Transverse colon (tissue), 4 donors: ENCODE results near the gene NRF1.

Experiments used
- EP300 ChIP-seq: sonication (generic); formaldehyde crosslinking; IDR thresholded peaks from one replicate; pipeline ENCODE4 v1.6.1; 2017; ENCODE audit warnings: antibody characterized with exemption, low read depth
- POLR2A ChIP-seq: fragments of 450-650 bp; IDR thresholded peaks from one replicate; pipeline ENCODE4 v1.6.1; 2016; ENCODE audit warnings: antibody characterized with exemption, mild to moderate bottlenecking, moderate library complexity
- POLR2AphosphoS5 ChIP-seq, 3 donors: sonication (generic); formaldehyde crosslinking; IDR thresholded peaks; one replicate each; pipeline ENCODE4 v1.6.1; 2016; ENCODE audit warnings: antibody characterized with exemption in 3 of 3
- TF ChIP-seq, protein P1 (sequence below), 5 experiments: fragments of 200-600 bp in 3 of 5; fragments of 450-650 bp in 2 of 5; sonication (generic) in 3 of 5; IDR thresholded peaks; 1 replicate in 2 of 5; 2 replicates in 3 of 5; pipeline ENCODE4 v1.5.1; 2016 to 2017; ENCODE audit warnings: antibody characterized with exemption in 5 of 5, inconsistent platforms in 3 of 5, mild to moderate bottlenecking in 2 of 5, moderate library complexity in 1 of 5

DNA sequence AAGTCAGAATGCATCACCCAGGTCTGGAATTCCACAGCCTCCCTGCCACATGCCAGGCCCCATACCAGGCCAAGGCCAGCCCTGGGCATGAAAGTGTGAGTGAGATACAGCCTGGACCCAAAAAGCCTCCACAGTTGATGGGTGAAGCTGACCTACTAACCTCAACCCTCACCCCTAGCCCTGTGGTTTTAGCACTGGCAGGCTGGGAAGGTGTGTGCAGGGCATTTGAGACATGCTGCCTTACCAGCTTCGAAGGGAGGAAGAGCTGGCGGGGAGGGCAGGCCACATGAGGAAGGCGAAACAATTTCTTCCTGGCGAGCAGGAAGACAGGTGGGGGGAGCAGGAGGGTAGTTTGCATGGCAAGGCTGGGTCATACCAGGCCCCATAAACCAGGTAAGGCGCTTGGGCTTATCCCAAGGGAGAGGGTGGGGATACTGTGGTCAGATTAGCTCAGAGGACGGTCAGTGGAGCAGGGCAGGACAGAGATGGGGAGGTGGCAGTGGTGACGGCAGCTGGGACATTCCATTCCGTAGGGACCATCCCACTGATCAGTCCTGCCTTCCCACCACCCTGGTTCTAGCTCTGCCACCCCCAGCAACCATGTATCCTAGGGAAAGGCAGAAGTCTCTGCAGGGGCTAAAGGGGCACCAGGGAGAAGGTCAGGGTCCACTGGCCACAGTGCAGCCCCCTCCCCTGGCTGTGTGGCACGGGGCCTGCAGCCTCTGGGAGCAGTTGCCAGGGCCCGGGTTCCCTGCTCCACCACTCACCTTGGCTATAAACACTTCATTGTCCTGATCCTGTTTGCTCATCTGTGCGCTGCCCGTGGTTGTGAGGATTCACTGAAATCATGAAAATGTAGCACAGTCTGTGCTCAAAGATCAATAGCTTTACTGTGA lies 155.8 kb downstream of the NRF1 start:
- TF ChIP-seq POLR2A = no peak
- TF ChIP-seq, protein P1, sequence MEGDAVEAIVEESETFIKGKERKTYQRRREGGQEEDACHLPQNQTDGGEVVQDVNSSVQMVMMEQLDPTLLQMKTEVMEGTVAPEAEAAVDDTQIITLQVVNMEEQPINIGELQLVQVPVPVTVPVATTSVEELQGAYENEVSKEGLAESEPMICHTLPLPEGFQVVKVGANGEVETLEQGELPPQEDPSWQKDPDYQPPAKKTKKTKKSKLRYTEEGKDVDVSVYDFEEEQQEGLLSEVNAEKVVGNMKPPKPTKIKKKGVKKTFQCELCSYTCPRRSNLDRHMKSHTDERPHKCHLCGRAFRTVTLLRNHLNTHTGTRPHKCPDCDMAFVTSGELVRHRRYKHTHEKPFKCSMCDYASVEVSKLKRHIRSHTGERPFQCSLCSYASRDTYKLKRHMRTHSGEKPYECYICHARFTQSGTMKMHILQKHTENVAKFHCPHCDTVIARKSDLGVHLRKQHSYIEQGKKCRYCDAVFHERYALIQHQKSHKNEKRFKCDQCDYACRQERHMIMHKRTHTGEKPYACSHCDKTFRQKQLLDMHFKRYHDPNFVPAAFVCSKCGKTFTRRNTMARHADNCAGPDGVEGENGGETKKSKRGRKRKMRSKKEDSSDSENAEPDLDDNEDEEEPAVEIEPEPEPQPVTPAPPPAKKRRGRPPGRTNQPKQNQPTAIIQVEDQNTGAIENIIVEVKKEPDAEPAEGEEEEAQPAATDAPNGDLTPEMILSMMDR (IDR thresholded peaks at IDR 0.05) = no peak
- no peak for TF ChIP-seq POLR2AphosphoS5 (IDR thresholded peaks at IDR 0.05)
- no peak for TF ChIP-seq EP300
